HepG2 (cell line): ENCODE data around the gene ACADS. TPM values are rescaled to one million over a fixed set of nuclear protein-coding genes. Genes with fewer than 3 reads are reported as not detected.

Experiments
- ATAC-seq: fragments of 200-7000 bp; cut with Tn5 transposase; 3 replicates; pipeline ENCODE4 v1.9.1; 2020; ENCODE audit warnings: mild to moderate bottlenecking, moderate library complexity
- BruUV-seq: library from RNA; stranded (reverse); fragments of 400-500 nt; replicated peaks from 2 replicates; lab custom pipeline; 2021; lab: Mats Ljungman, UMichigan
- CTCF ChIA-PET: fragments of 300-600 bp; formaldehyde crosslinking; extraction: SDS; loops from one replicate; lab custom pipeline; 2021; ENCODE audit warnings: low total read pairs, inconsistent platforms, low intra/inter-chr PET ratio; lab: Yijun Ruan, JAX
- POLR2A ChIA-PET: fragments of 350-600 bp; sonication (Branson Sonifier 250); formaldehyde crosslinking; loops from one replicate; lab custom pipeline; 2020; ENCODE audit warnings: antibody characterized with exemption, inconsistent platforms; lab: Yijun Ruan, JAX
- DNase-seq: peaks from one replicate; pipeline ENCODE4 v3.0.0-alpha.2; 2015; ENCODE audit warnings: low spot score
- FAIRE-seq: peaks from 3 replicates; lab custom pipeline; 2011; peaks lifted over from hg19 to GRCh38; lab: Jason Lieb, UNC
- H2AFZ ChIP-seq: one replicate; pipeline ENCODE4 v1.6.1; 2011; ENCODE audit warnings: low read length, inconsistent platforms
- H3K27ac ChIP-seq: fragments of 300-600 bp; 3 replicates; pipeline ENCODE4 v1.8.0; 2011; ENCODE audit warnings: mixed run types, mild to moderate bottlenecking, mixed read lengths, low read length, inconsistent platforms; ENCODE audit not compliant: insufficient read depth; ENCODE audit errors: extremely low read length
- H3K27me3 ChIP-seq, 2 experiments: fragments of 200-600 bp in 1 of 2; 2 replicates in 1 of 2; 3 replicates in 1 of 2; pipeline versions ENCODE4 v1.6.0 to v1.8.0; 2011; ENCODE audit warnings: low read length in 2 of 2, mild to moderate bottlenecking in 2 of 2, moderate library complexity in 2 of 2, inconsistent platforms in 1 of 2; ENCODE audit not compliant: insufficient read depth in 2 of 2, control insufficient read depth in 1 of 2
- H3K36me3 ChIP-seq, 2 experiments: fragments of 200-600 bp in 1 of 2; replicated peaks in 1 of 2; 2 replicates in 1 of 2; 3 replicates in 1 of 2; pipeline versions ENCODE4 v1.5.1 to v1.8.0; 2011; ENCODE audit warnings: low read length in 2 of 2, inconsistent platforms in 1 of 2; ENCODE audit not compliant: insufficient read depth in 2 of 2, control insufficient read depth in 1 of 2
- H3K4me1 ChIP-seq: 2 replicates; pipeline ENCODE4 v1.5.1; 2012; ENCODE audit warnings: low read length, inconsistent platforms; ENCODE audit not compliant: insufficient read depth
- H3K4me2 ChIP-seq: 2 replicates; pipeline ENCODE4 v1.6.0; 2011; ENCODE audit warnings: low read depth, low read length, inconsistent platforms
- H3K4me3 ChIP-seq, 3 experiments: fragments of 200-600 bp in 1 of 3; sonication (generic), shearing (Covaris generic) in 1 of 3; replicated peaks in 1 of 3; 2 replicates each; pipeline ENCODE4 v1.5.1; 2011 to 2016; ENCODE audit warnings: low read length in 3 of 3, inconsistent platforms in 2 of 3, low read depth in 2 of 3, mild to moderate bottlenecking in 2 of 3, control low read depth in 1 of 3, mixed read lengths in 1 of 3; ENCODE audit not compliant: insufficient read depth in 1 of 3
- H3K79me2 ChIP-seq: one replicate; pipeline ENCODE4 v1.6.1; 2011; ENCODE audit warnings: low read length, inconsistent platforms; ENCODE audit not compliant: insufficient read depth
- H3K9ac ChIP-seq: 2 replicates; pipeline ENCODE4 v1.6.0; 2011; ENCODE audit warnings: mild to moderate bottlenecking, low read depth, low read length, inconsistent platforms; ENCODE audit not compliant: insufficient read depth
- H3K9me3 ChIP-seq: 2 replicates; pipeline ENCODE4 v1.5.1; 2012; ENCODE audit warnings: mild to moderate bottlenecking, low read length
- H4K20me1 ChIP-seq: 2 replicates; pipeline ENCODE4 v1.6.0; 2011; ENCODE audit warnings: inconsistent platforms, mild to moderate bottlenecking, low read length, moderate library complexity; ENCODE audit not compliant: insufficient read depth
- CBX1 ChIP-seq: IDR thresholded peaks from one replicate; pipeline ENCODE4 v1.6.1; 2016; ENCODE audit warnings: antibody characterized with exemption, low read depth
- CEBPG ChIP-seq: IDR thresholded peaks from 2 replicates; pipeline ENCODE4 v1.6.1; 2016
- EEA1 ChIP-seq: sonication (generic); formaldehyde crosslinking; IDR thresholded peaks from 2 replicates; pipeline ENCODE4 v1.5.1; 2020; ENCODE audit warnings: mild to moderate bottlenecking, missing genetic modification reagents, borderline replicate concordance
- FLYWCH1 ChIP-seq: sonication (generic); formaldehyde crosslinking; IDR thresholded peaks from 2 replicates; pipeline ENCODE4 v1.8.1; 2023; ENCODE audit warnings: mild to moderate bottlenecking, missing genetic modification reagents
- FOXO1 ChIP-seq: sonication (generic); formaldehyde crosslinking; IDR thresholded peaks from 2 replicates; pipeline ENCODE4 v1.4.0; 2020; ENCODE audit warnings: missing genetic modification reagents
- HOXA3 ChIP-seq: sonication (generic); formaldehyde crosslinking; IDR thresholded peaks from 2 replicates; pipeline ENCODE4 v1.5.0; 2020; ENCODE audit warnings: missing genetic modification reagents
- MAFF ChIP-seq: IDR thresholded peaks from 2 replicates; pipeline ENCODE4 v1.6.1; 2011; ENCODE audit warnings: low read depth, low read length, improper control_type of control experiment
- MZF1 ChIP-seq: sonication (generic); formaldehyde crosslinking; IDR thresholded peaks from 2 replicates; pipeline ENCODE4 v1.8.1; 2023; ENCODE audit warnings: mild to moderate bottlenecking, missing genetic modification reagents, borderline replicate concordance
- NFKB2 ChIP-seq: sonication (generic); formaldehyde crosslinking; IDR thresholded peaks from 2 replicates; pipeline ENCODE4 v1.4.0; 2020; ENCODE audit warnings: missing genetic modification reagents, borderline replicate concordance
- PPARG ChIP-seq: conservative IDR thresholded peaks from 2 replicates; pipeline ENCODE4 v1.6.1; 2016; ENCODE audit warnings: missing biosample characterization, missing genetic modification reagents
- SRSF1 ChIP-seq: fragments of 200-400 bp; formaldehyde crosslinking; optimal IDR thresholded peaks from 2 replicates; pipeline ENCODE3; 2017; ENCODE audit warnings: mild to moderate bottlenecking, low read depth, low read length, moderate library complexity
- STAG1 ChIP-seq: sonication (generic); formaldehyde crosslinking; IDR thresholded peaks from 2 replicates; pipeline ENCODE4 v1.4.0; 2020; ENCODE audit warnings: missing genetic modification reagents
- YEATS2 ChIP-seq: sonication (generic); formaldehyde crosslinking; IDR thresholded peaks from 2 replicates; pipeline ENCODE4 v1.4.0; 2020; ENCODE audit warnings: missing genetic modification reagents, borderline replicate concordance
- ZNF24 ChIP-seq: fragments of 450-650 bp; IDR thresholded peaks from 2 replicates; pipeline ENCODE4 v1.6.1; 2017; ENCODE audit warnings: antibody characterized with exemption, mild to moderate bottlenecking
- WGBS: methylation state at CpG from one replicate; pipeline ENCODE4 v1.1.6; 2017; ENCODE audit warnings: low lambda C conversion rate; 5-methylcytosine and 5-hydroxymethylcytosine counted together
- in situ Hi-C: cut with HindIII; loops from 2 replicates; pipeline ENCODE4 v1.10.0; 2017; ENCODE audit warnings: low pct_unique_long_range_greater_than_20kb; ENCODE audit not compliant: extremely low pct_ligation_motif_present
- intact Hi-C: fragments of 100-400 bp; cut with micrococcal nuclease; formaldehyde crosslinking; loops from one replicate; pipeline ENCODE4 v1.10.0; 2022; ENCODE audit not compliant: unreplicated experiment
- polyA plus RNA-seq, 8 experiments: library from polyadenylated mRNA; depleted of rRNA in 3 of 8; stranded (reverse) in 7 of 8; unstranded in 1 of 8; fragments of >200 nt; fragmentation: Illumina TruSeq in 4 of 8; extraction: Trizol in 4 of 8; gene quantifications; 2 replicates each; pipeline versions ENCODE4 v1.2.1 to v1.2.3, GENCODE V29; 2011 to 2016; ENCODE audit warnings: low read depth in 4 of 8, missing spikeins in 1 of 8, mixed read lengths in 1 of 8; ENCODE audit not compliant: insufficient read depth in 1 of 8
- total RNA-seq, 5 experiments: library from RNA; depleted of rRNA; stranded (reverse); fragments of >200 nt; fragmentation: Illumina TruSeq; extraction: Trizol; gene quantifications; 2 replicates each; pipeline ENCODE4 v1.2.3, GENCODE V29; 2016; ENCODE audit warnings: low read depth in 1 of 5

The ACADS gene
- total and polyA plus RNA-seq, 2 of the 13 experiments (the other 11 are each of a cell fraction or from before 2014, with no cell fraction given) = 17.4 to 27.7 TPM

GRCh38 chr12:120720987-120721801 is 4.4 kb upstream of the ACADS start:
- Histone ChIP-seq H3K4me1 (peaks cover 31% of the 10 kb centered on the region), H3K27me3 (no peaks in the 10 kb centered on the region), H3K9me3 (no peaks in the 10 kb centered on the region)
- intact Hi-C loops = no loop called here
- TF ChIP-seq FLYWCH1 (CRISPR knock-in tag) (no peak), HOXA3 (CRISPR knock-in tag) (no peak), NFKB2 (CRISPR knock-in tag) (no peak), EEA1 (CRISPR knock-in tag) (no peak), FOXO1 (CRISPR knock-in tag) (no peak), STAG1 (CRISPR knock-in tag) (no peak), PPARG (CRISPR knock-in tag) (no peak), MAFF (no peak), SRSF1 (no peak), YEATS2 (CRISPR knock-in tag) (no peak), MZF1 (CRISPR knock-in tag) (no peak), CEBPG (CRISPR knock-in tag) (no peak), CBX1 (no peak), ZNF24 (no peak)
- TF ChIP-seq, all 625 proteins: peak for 0
- 95% methylated on average over 5 of the region's 10 CpGs for WGBS
- BruUV-seq = no TSS peak
- Histone ChIP-seq H3K4me3 (no peak overlapping the region), H3K79me2 (peaks cover 2% of the 10 kb centered on the region), H3K4me2 (no peak overlapping the region), H3K36me3 (peaks cover 7 to 51% of the 10 kb centered on the region in 2 experiments), H3K9ac (no peak overlapping the region), H2AFZ (no peak overlapping the region), H3K27ac (no peak overlapping the region), H4K20me1 (no peaks in the 10 kb centered on the region)
- FAIRE-seq (no peak), ATAC-seq (no peak), DNase-seq (no peak)
- in situ Hi-C loops = no loop called here
- ChIA-PET POLR2A (no interaction called here), CTCF (no interaction called here)
